Testis (tissue), 3 donors: Measurements from ENCODE around the gene NFIA. TPM values are rescaled to one million over a fixed set of nuclear protein-coding genes. Genes with fewer than 3 reads are reported as not detected.

Source experiments
- DNase-seq: peaks from one replicate; pipeline ENCODE4 v3.0.0-alpha.2; 2019
- H3K27ac ChIP-seq, 2 donors: fragments of 200-600 bp; sonication (generic); one replicate each; pipeline ENCODE4 v1.5.1; 2019
- H3K27me3 ChIP-seq: fragments of 200-600 bp; sonication (generic); one replicate; pipeline ENCODE4 v1.5.1; 2019
- H3K36me3 ChIP-seq: fragments of 200-600 bp; sonication (generic); one replicate; pipeline ENCODE4 v1.5.1; 2017; ENCODE audit warnings: low read depth; ENCODE audit errors: missing control alignments
- H3K4me1 ChIP-seq: fragments of 200-600 bp; sonication (generic); one replicate; pipeline ENCODE4 v1.5.1; 2019
- H3K4me3 ChIP-seq, 2 donors: fragments of 200-600 bp; sonication (generic); one replicate each; pipeline ENCODE4 v1.5.1; 2017 to 2019
- H3K9me3 ChIP-seq: fragments of 200-600 bp; sonication (generic); one replicate; pipeline ENCODE4 v1.5.1; 2017
- CTCF ChIP-seq, 3 experiments: fragments of 450-650 bp in 2 of 3; fragments of 200-600 bp in 1 of 3; sonication (generic) in 1 of 3; IDR thresholded peaks; one replicate each; pipeline ENCODE4 v1.5.1; 2016 to 2019; ENCODE audit warnings: antibody characterized with exemption in 3 of 3, mild to moderate bottlenecking in 2 of 3, moderate library complexity in 1 of 3
- POLR2A ChIP-seq: fragments of 450-650 bp; IDR thresholded peaks from one replicate; pipeline ENCODE4 v1.6.1; 2017; ENCODE audit warnings: antibody characterized with exemption, mild to moderate bottlenecking, moderate library complexity
- WGBS, 2 donors: methylation state at CpG; one replicate each; pipeline ENCODE4 v1.1.5; 2018; 5-methylcytosine and 5-hydroxymethylcytosine counted together
- intact Hi-C: fragments of 100-400 bp; cut with DNase I; formaldehyde crosslinking; loops from one replicate; pipeline ENCODE4 v1.15.1; 2023; ENCODE audit warnings: low total_unique reads
- polyA plus RNA-seq: library from polyadenylated mRNA; stranded (reverse); fragments of 350-450 nt; fragmentation: Illumina TruSeq; extraction: RNeasy Lipid Tissue Mini Kit (QIAGEN cat#74804); gene quantifications from one replicate; pipeline ENCODE4 v1.2.3, GENCODE V29; 2014; ENCODE audit warnings: low read depth, low replicate concordance; ENCODE audit not compliant: insufficient read depth
- total RNA-seq, 2 donors: library from RNA; depleted of rRNA; stranded (reverse); fragments of >200 nt; gene quantifications; one replicate each; pipeline ENCODE4 v1.2.3, GENCODE V29; 2016

Gene NFIA
- total and polyA plus RNA-seq, 3 donors from 2014 or later, result 11.6 to 78.9 (median 53.5) TPM

GRCh38 chr1:61469365-61469764 is 387.0 kb downstream of the NFIA start:
- intact Hi-C loops, result no loop called here

DNA sequence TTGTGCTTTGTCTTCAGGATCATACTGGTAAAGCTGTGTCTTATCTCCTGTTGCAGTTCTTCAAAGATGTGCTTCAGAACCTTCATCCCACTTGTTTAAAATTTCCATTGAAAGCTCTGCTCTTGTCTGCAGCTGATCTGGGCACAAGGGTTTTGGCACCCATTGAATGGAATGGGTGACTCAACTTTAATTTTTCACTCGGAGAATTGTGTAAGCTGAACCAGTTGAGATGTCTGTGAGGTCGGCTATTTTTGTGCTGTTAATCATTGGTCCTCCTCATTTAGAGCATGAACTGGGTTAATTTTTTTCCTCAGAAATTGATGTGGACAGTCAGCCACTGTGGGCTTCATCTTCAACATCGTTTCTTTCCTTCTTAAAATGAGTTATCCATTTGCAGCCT is 390.5 kb downstream of the NFIA start:
- Histone ChIP-seq H3K27me3 (no peaks in the 10 kb centered on the region), H3K27ac (no peak overlapping the region), H3K4me3 (no peak overlapping the region), H3K4me1 (no peaks in the 10 kb centered on the region), H3K9me3 (no peaks in the 10 kb centered on the region), H3K36me3 (no peaks in the 10 kb centered on the region)
- 60 to 64% methylated on average over 3 of the region's 3 CpGs for WGBS, 2 donors
- DNase-seq, result no peak
- intact Hi-C loops, result no loop called here
- TF ChIP-seq CTCF (IDR thresholded peaks at IDR 0.05) (no peak), POLR2A (no peak)

More at GRCh38 chr1:61469365-61469764, 387.0 kb downstream of the NFIA start:
- 70 to 83% methylated on average over 1 of the region's 1 CpG for WGBS, 2 donors
- Histone ChIP-seq H3K27me3 (no peaks in the 10 kb centered on the region), H3K9me3 (no peaks in the 10 kb centered on the region), H3K36me3 (no peaks in the 10 kb centered on the region), H3K27ac (peak overlapping the region in 1 of 2 donors; percentile 33), H3K4me3 (no peak overlapping the region), H3K4me1 (no peaks in the 10 kb centered on the region)
- DNase-seq, result no peak
- TF ChIP-seq CTCF (IDR thresholded peaks at IDR 0.05) (no peak), POLR2A (no peak)

GRCh38 chr1:61474269-61474817 is 392.0 kb downstream of the NFIA start:
- intact Hi-C loops, result no loop called here
- Histone ChIP-seq H3K4me3 (no peak overlapping the region), H3K36me3 (no peaks in the 10 kb centered on the region), H3K27ac (no peak overlapping the region), H3K27me3 (no peaks in the 10 kb centered on the region), H3K4me1 (no peaks in the 10 kb centered on the region), H3K9me3 (no peaks in the 10 kb centered on the region)
- TF ChIP-seq POLR2A (no peak), CTCF (IDR thresholded peaks at IDR 0.05) (no peak)
- WGBS, 2 donors, result 80 to 83% methylated on average over 4 of the region's 4 CpGs
- DNase-seq, result no peak

DNA sequence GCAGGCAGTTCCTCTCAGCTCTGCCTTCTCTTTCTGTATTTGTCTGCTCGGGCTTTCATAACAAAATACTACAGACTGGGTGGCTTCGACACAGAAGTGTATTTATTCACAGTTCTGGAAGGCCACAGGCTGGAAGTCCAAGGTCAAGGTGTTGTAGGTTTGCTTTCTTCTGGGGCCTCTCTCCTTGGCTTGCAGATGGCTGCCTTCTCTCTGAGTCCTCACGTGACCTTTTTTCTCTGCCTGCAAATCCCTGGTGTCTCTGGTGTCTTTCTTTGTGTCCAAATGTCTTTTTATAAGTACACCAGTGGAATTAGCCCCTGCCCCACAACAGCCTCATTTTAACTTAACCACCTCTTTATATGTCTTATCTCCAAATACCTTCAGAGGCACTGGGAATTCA is 392.6 kb downstream of the NFIA start:
- peak; percentile 4 for DNase-seq
- no peak overlapping the region for H3K4me3 ChIP-seq
- 55 to 62% methylated on average over 3 of the region's 3 CpGs for WGBS, 2 donors
- H3K27ac ChIP-seq, result no peak overlapping the region
- no peaks in the 10 kb centered on the region for H3K27me3 ChIP-seq
- TF ChIP-seq POLR2A, result no peak
- no peak for TF ChIP-seq CTCF (IDR thresholded peaks at IDR 0.05)
- H3K4me1 ChIP-seq, result no peaks in the 10 kb centered on the region
- intact Hi-C loops, result no loop called here
- no peaks in the 10 kb centered on the region for H3K36me3 ChIP-seq
- no peaks in the 10 kb centered on the region for H3K9me3 ChIP-seq

- no peaks in the 10 kb centered on the region for H3K36me3 ChIP-seq
- intact Hi-C loops, result no loop called here
- DNase-seq, result no peak
- no peak overlapping the region for H3K4me3 ChIP-seq
- H3K4me1 ChIP-seq, result no peaks in the 10 kb centered on the region
- TF ChIP-seq CTCF (IDR thresholded peaks at IDR 0.05) (no peak), POLR2A (no peak)
- H3K27me3 ChIP-seq, result no peaks in the 10 kb centered on the region
- H3K27ac ChIP-seq, result no peak overlapping the region
- H3K9me3 ChIP-seq, result no peaks in the 10 kb centered on the region
- WGBS, 2 donors, result 84 to 86% methylated on average over 7 of the region's 7 CpGs
These were observed 394.9 kb downstream of the NFIA start for GRCh38 chr1:61477301-61477700.
